ENCODE data around the gene BTBD7. TPM values are rescaled to one million over a fixed set of nuclear protein-coding genes. Genes with fewer than 3 reads are reported as not detected.

The BTBD7 gene
- total and polyA plus RNA-seq, 2 of the 4 experiments (the other 2 are of a cell fraction): 11.9 to 30.5 TPM

DNA sequence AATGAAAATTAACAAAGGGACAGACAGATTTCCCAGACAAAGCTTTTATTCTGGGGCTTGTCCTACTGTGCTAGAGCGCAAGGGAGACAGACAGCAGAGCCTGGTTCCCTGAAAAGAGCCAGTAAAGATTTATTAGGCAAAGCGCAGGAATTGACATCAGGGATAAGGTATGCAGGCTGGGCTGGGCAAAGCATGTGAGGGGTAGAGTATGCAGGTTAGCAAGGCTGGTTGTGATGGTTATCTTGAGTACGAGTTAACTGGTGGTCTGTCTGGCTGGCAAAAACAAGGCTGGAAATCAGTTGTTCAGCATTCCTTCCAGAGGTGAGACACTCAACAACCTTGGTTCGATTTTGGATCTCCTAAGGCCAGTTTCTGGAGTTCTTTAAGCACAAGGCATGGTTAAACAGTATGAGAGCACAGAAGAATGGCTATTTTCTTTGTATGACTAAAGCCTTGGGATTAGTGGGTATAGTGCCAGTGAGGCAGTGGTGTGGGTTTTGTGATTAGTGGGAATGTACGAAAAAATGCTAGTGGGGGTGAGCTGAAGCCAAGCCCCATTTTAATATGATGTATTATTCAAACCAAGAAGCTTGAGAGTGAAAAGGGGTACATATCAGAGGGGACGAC is 30.9 kb downstream of the BTBD7 start:
- no peak overlapping the region for H2BK15ac ChIP-seq (ENCODE audit: low read depth, low read length)
- H3K4me2 ChIP-seq (ENCODE audit: low read depth, low read length): no peak overlapping the region
- intact Hi-C loops (cut with micrococcal nuclease) (no loop called here), in situ Hi-C loops (cut with MboI; ENCODE audit: low sequenced_read_pairs) (loop anchor here (25.0 kb wide), 1 partner anchor 1790 kb away; the partner anchor contains the start of gene PPP4R3A), dilution Hi-C loops (cut with HindIII; ENCODE audit: low sequenced_read_pairs, unreplicated experiment) (no loop called here)
- 83% methylated on average over 2 of the region's 6 CpGs; no CpG with 5 or more reads in 1 of the 2 experiments for WGBS, 2 experiments (ENCODE audit: extremely low coverage in 2 of 2, insufficient read length in 1 of 2)
- H4K8ac ChIP-seq (ENCODE audit: low read depth in 2 of 2, low read length in 2 of 2): no peak overlapping the region
- BruUV-seq (replicated peaks): no TSS peak
- no peak overlapping the region for H3K4ac ChIP-seq (ENCODE audit: low read depth, low read length)
- peak overlapping the region; percentile 3; the same call in 1 of the 2 replicates for H3K14ac ChIP-seq (replicated peaks; ENCODE audit: low read depth, low read length)
- POLR2A ChIA-PET (ENCODE audit: unreplicated experiment): no interaction called here
- CTCF ChIA-PET: interaction anchor here (1.3 kb wide), 1 partner anchor 10 kb away, joined by 3 read pairs; no protein-coding TSS in a partner anchor
- H3K23ac ChIP-seq (ENCODE audit: low read depth, low read length): no peak overlapping the region
- H2AK9ac ChIP-seq (replicated peaks; ENCODE audit: low read depth, low read length, poor library complexity): no peak overlapping the region
- H2AFZ ChIP-seq (replicated peaks; ENCODE audit: low read length, poor library complexity): no peak overlapping the region
- no peak overlapping the region for H3K56ac ChIP-seq (ENCODE audit: extremely low read depth, insufficient read depth, low read length)
- no peaks in the 10 kb centered on the region for H3K9me3 ChIP-seq (ENCODE audit: control insufficient read depth, insufficient read depth, low read length)
- H3K79me1 ChIP-seq (ENCODE audit: low read depth in 1 of 2, low read length in 2 of 2): peaks cover 29 to 77% of the 10 kb centered on the region in 2 experiments
- ATAC-seq (ENCODE audit: low read depth) (peak; percentile 9; the same call in 1 of the 2 replicates), DNase-seq (no peak)
- H3K9ac ChIP-seq (ENCODE audit: low read depth, low read length): no peak overlapping the region
- no peak overlapping the region for H3K18ac ChIP-seq (ENCODE audit: low read depth, low read length)
- H4K5ac ChIP-seq (ENCODE audit: low read depth, low read length): no peak overlapping the region
- TF ChIP-seq, protein P1, sequence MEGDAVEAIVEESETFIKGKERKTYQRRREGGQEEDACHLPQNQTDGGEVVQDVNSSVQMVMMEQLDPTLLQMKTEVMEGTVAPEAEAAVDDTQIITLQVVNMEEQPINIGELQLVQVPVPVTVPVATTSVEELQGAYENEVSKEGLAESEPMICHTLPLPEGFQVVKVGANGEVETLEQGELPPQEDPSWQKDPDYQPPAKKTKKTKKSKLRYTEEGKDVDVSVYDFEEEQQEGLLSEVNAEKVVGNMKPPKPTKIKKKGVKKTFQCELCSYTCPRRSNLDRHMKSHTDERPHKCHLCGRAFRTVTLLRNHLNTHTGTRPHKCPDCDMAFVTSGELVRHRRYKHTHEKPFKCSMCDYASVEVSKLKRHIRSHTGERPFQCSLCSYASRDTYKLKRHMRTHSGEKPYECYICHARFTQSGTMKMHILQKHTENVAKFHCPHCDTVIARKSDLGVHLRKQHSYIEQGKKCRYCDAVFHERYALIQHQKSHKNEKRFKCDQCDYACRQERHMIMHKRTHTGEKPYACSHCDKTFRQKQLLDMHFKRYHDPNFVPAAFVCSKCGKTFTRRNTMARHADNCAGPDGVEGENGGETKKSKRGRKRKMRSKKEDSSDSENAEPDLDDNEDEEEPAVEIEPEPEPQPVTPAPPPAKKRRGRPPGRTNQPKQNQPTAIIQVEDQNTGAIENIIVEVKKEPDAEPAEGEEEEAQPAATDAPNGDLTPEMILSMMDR (conservative IDR thresholded peaks at IDR 0.05; ENCODE audit: low read depth, low read length): no peak
- TF ChIP-seq POLR2A (IDR thresholded peaks at IDR 0.05; ENCODE audit: low read depth, low read length): no peak
- no peak for TF ChIP-seq RCOR1 (IDR thresholded peaks at IDR 0.05; ENCODE audit: insufficient replicate concordance, low read length)
- TF ChIP-seq MAZ (IDR thresholded peaks at IDR 0.05; ENCODE audit: borderline replicate concordance, low read depth, low read length): no peak
- TF ChIP-seq BHLHE40 (IDR thresholded peaks at IDR 0.05; ENCODE audit: low read depth, low read length): no peak
- no peak for TF ChIP-seq MXI1 (IDR thresholded peaks at IDR 0.05; ENCODE audit: borderline replicate concordance, low read depth, low read length)
- TF ChIP-seq, protein P2, sequence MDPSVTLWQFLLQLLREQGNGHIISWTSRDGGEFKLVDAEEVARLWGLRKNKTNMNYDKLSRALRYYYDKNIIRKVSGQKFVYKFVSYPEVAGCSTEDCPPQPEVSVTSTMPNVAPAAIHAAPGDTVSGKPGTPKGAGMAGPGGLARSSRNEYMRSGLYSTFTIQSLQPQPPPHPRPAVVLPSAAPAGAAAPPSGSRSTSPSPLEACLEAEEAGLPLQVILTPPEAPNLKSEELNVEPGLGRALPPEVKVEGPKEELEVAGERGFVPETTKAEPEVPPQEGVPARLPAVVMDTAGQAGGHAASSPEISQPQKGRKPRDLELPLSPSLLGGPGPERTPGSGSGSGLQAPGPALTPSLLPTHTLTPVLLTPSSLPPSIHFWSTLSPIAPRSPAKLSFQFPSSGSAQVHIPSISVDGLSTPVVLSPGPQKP (IDR thresholded peaks at IDR 0.05; ENCODE audit: borderline replicate concordance, low read depth, low read length): no peak
- TF ChIP-seq RFX5 (IDR thresholded peaks at IDR 0.05; ENCODE audit: low read depth, low read length): no peak
- no peak for TF ChIP-seq FOS (IDR thresholded peaks at IDR 0.05; ENCODE audit: low read depth, low read length)
- no peak for TF ChIP-seq NFE2L2 (IDR thresholded peaks at IDR 0.05; ENCODE audit: low read depth, low read length)
- TF ChIP-seq CHD1 (IDR thresholded peaks at IDR 0.05; ENCODE audit: low read depth, low read length): no peak
- TF ChIP-seq CEBPB (IDR thresholded peaks at IDR 0.05; ENCODE audit: low read depth, low read length): no peak
- TF ChIP-seq, protein P3, sequence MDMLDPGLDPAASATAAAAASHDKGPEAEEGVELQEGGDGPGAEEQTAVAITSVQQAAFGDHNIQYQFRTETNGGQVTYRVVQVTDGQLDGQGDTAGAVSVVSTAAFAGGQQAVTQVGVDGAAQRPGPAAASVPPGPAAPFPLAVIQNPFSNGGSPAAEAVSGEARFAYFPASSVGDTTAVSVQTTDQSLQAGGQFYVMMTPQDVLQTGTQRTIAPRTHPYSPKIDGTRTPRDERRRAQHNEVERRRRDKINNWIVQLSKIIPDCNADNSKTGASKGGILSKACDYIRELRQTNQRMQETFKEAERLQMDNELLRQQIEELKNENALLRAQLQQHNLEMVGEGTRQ (IDR thresholded peaks at IDR 0.05; ENCODE audit: low read depth, low read length): no peak
- no peak overlapping the region for H2BK5ac ChIP-seq (ENCODE audit: low read depth, low read length, poor library complexity, severe bottlenecking)
- H3K36me3 ChIP-seq (ENCODE audit: control insufficient read depth, insufficient read depth, low read length): 0 out of 2 replicates have a peak, but pooled peaks cover 1% of the 10 kb centered on the region
- no peaks in the 10 kb centered on the region for H3K27me3 ChIP-seq (ENCODE audit: control insufficient read depth, insufficient read depth, low read length)
- H4K91ac ChIP-seq (ENCODE audit: insufficient read depth, low read depth, low read length): no peak overlapping the region
- peaks cover 15% of the 10 kb centered on the region for H3K4me1 ChIP-seq (ENCODE audit: control insufficient read depth, insufficient read depth, low read length)
- H2AK5ac ChIP-seq (ENCODE audit: low read depth, low read length): no peak overlapping the region
- no peak overlapping the region for H3K4me3 ChIP-seq (ENCODE audit: insufficient read depth, low read depth, low read length)
- peaks cover 17% of the 10 kb centered on the region for H3K9me1 ChIP-seq (ENCODE audit: insufficient read depth, low read length)
- H2BK20ac ChIP-seq (ENCODE audit: low read depth, low read length): no peak overlapping the region
- H3K27ac ChIP-seq (ENCODE audit: insufficient read depth, low read length): no peak overlapping the region
- no peak overlapping the region for H2BK120ac ChIP-seq (ENCODE audit: low read depth, low read length)
- H4K20me1 ChIP-seq (ENCODE audit: insufficient read depth, low read length): peaks cover 35% of the 10 kb centered on the region

Measured in IMR-90 (cell line).